Chondrocyte (in vitro differentiated cells): ENCODE measurements around the gene HYAL2. TPM values are rescaled to one million over a fixed set of nuclear protein-coding genes. Genes with fewer than 3 reads are reported as not detected.

Source experiments
- DNase-seq: peaks from one replicate; pipeline ENCODE4 v3.0.0; 2021; ENCODE audit warnings: mixed read lengths, low spot score
- H3K27ac Mint-ChIP-seq: one replicate; pipeline ENCODE4 v1.8.0; 2021; ENCODE audit warnings: mild to moderate bottlenecking, moderate library complexity, mixed read lengths; ENCODE audit not compliant: unreplicated experiment
- H3K27me3 Mint-ChIP-seq: 2 replicates; pipeline ENCODE4 v1.8.0; 2021; ENCODE audit warnings: low read depth, mixed read lengths
- H3K36me3 Mint-ChIP-seq: 2 replicates; pipeline ENCODE4 v1.8.0; 2021; ENCODE audit warnings: low read depth, mixed read lengths
- H3K4me1 Mint-ChIP-seq: 2 replicates; pipeline ENCODE4 v1.8.0; 2021; ENCODE audit warnings: low read depth, mild to moderate bottlenecking, mixed read lengths
- H3K4me3 Mint-ChIP-seq: one replicate; pipeline ENCODE4 v1.8.0; 2021; ENCODE audit warnings: mild to moderate bottlenecking, moderate library complexity, mixed read lengths; ENCODE audit not compliant: unreplicated experiment
- H3K9me3 Mint-ChIP-seq: 2 replicates; pipeline ENCODE4 v1.8.0; 2021; ENCODE audit warnings: low read depth, mixed read lengths
- total RNA-seq: library from RNA; stranded (reverse); gene quantifications from 3 replicates; pipeline ENCODE4 v1.2.1, GENCODE V29; 2021
- TF ChIP-seq, protein P1 (sequence below): fragments of 200-600 bp; sonication (generic); IDR thresholded peaks from 2 replicates; pipeline ENCODE4 v1.5.0; 2021; ENCODE audit warnings: antibody characterized with exemption, mild to moderate bottlenecking, moderate library complexity

HYAL2 gene
- total RNA-seq, 1 donor from 2014 or later: 31.3 TPM

DNA sequence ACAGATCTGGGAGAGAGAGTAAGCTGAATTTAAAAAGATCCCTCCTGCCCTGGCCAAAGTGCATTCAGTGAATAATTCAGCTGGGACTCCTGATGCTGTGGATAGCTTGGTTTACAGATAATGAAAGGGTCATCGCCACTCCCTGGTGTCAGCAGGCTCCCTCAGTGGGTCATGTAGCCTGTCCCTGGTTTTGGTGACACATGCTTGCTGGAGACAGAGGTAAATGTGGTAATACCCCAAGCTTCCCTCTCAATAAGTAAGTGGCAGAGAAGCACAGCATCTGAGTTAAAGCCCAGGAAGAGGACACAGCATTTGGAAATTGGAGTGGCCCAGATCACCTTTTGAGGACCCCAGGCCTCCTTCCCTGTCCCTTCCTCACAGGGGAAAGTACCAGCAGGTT is 34.9 kb upstream of the HYAL2 start:
- no peaks in the 10 kb centered on the region for H3K9me3 Mint-ChIP-seq
- DNase-seq: no peak
- H3K36me3 Mint-ChIP-seq: peaks cover 8% of the 10 kb centered on the region
- peak overlapping the region; percentile 15 for H3K27ac Mint-ChIP-seq
- TF ChIP-seq, protein P1, sequence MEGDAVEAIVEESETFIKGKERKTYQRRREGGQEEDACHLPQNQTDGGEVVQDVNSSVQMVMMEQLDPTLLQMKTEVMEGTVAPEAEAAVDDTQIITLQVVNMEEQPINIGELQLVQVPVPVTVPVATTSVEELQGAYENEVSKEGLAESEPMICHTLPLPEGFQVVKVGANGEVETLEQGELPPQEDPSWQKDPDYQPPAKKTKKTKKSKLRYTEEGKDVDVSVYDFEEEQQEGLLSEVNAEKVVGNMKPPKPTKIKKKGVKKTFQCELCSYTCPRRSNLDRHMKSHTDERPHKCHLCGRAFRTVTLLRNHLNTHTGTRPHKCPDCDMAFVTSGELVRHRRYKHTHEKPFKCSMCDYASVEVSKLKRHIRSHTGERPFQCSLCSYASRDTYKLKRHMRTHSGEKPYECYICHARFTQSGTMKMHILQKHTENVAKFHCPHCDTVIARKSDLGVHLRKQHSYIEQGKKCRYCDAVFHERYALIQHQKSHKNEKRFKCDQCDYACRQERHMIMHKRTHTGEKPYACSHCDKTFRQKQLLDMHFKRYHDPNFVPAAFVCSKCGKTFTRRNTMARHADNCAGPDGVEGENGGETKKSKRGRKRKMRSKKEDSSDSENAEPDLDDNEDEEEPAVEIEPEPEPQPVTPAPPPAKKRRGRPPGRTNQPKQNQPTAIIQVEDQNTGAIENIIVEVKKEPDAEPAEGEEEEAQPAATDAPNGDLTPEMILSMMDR: no peak
- peaks cover 43% of the 10 kb centered on the region for H3K4me1 Mint-ChIP-seq
- peak overlapping the region; percentile 93 for H3K4me3 Mint-ChIP-seq
- no peaks in the 10 kb centered on the region for H3K27me3 Mint-ChIP-seq

DNA sequence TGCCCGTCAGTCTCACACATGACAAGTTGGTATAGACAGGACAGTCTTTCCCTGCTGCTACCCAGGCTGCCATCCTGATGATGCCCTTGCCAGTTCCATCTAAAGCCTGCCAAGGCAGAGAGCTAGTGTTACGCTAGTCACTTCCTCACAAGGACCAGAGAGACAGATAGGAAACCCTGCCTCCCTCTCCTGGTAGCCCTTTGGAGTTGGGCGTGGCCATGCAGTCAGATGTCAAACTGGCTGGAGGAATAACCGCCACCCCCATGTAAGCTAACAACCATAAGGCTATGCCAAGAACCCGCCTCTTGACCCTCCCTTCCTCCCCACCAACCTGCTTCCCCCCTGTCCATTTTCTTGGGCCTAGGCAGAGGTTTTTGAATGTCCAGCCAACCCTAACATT is 34.0 kb upstream of the HYAL2 start:
- no peaks in the 10 kb centered on the region for H3K9me3 Mint-ChIP-seq
- H3K4me3 Mint-ChIP-seq: peak overlapping the region; percentile 93
- no peak for DNase-seq
- peak overlapping the region; percentile 15 for H3K27ac Mint-ChIP-seq
- no peaks in the 10 kb centered on the region for H3K27me3 Mint-ChIP-seq
- TF ChIP-seq, protein P1: no peak
- H3K4me1 Mint-ChIP-seq: peaks cover 49% of the 10 kb centered on the region
- H3K36me3 Mint-ChIP-seq: peaks cover 8% of the 10 kb centered on the region

DNA sequence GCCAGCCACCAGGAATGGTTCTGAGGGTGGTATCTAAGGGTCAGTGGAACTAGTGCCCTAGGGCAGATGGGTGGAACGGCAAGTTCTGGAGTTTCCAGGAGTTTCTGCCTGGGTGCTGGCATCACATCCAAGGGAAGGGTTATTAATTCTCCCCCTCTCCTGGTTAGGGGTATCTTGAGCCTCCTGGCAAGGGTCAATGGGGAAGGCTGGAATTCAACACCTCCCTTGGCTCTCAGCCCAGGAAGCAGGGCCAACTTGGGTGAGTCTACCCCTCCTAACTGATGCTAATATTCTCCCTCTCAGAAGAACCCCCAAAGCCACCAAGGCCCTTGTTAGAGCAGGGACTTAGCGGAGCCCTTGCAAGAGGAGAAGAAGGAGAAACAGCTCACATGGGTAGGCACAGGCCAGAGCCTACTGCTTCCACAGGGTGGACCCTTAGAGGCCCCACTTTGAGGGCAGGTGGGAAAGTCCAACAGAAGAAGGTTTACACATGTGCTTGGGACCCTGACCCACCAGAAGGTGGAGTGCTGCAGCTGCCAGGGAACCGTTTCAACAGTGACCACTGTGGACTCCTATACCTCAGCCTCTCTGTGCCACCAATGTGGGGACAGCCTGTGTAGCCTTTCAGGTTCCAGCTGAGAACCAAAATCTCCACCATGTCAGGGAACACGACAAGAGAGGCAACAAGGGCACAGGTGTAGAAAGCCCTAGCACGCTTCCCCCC is 33.4 kb upstream of the HYAL2 start:
- no peaks in the 10 kb centered on the region for H3K27me3 Mint-ChIP-seq
- H3K36me3 Mint-ChIP-seq: peaks cover 8% of the 10 kb centered on the region
- peak overlapping the region; percentile 93 for H3K4me3 Mint-ChIP-seq
- no peaks in the 10 kb centered on the region for H3K9me3 Mint-ChIP-seq
- DNase-seq: no peak
- peaks cover 54% of the 10 kb centered on the region for H3K4me1 Mint-ChIP-seq
- peak overlapping the region; percentile 17 for H3K27ac Mint-ChIP-seq
- TF ChIP-seq, protein P1: no peak

DNA sequence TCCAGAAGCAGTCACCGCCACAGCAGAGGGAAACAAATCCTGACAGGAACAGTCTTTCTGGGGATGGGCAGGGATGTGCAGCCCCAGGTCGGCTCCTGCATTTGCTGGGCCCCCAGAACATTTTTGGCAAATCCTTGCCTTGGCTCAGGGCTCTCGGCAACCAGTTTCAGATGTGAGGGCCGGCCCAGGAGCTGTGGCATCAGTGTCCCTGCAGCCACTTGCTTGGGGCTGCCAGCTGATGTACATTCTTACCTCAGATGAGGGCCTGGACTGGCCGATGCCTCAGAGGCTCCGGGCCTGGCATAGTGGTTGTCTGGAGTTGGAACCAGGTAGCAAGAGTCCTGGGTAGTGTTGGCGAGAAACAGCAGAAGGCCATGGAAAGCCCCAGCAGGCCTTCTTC is 32.3 kb upstream of the HYAL2 start:
- Mint-ChIP-seq H3K4me3 (no peak overlapping the region), H3K9me3 (no peaks in the 10 kb centered on the region), H3K4me1 (peaks cover 59% of the 10 kb centered on the region), H3K27me3 (no peaks in the 10 kb centered on the region), H3K27ac (peak overlapping the region; percentile 5), H3K36me3 (peaks cover 8% of the 10 kb centered on the region)
- DNase-seq: no peak
- TF ChIP-seq, protein P1: no peak

DNA sequence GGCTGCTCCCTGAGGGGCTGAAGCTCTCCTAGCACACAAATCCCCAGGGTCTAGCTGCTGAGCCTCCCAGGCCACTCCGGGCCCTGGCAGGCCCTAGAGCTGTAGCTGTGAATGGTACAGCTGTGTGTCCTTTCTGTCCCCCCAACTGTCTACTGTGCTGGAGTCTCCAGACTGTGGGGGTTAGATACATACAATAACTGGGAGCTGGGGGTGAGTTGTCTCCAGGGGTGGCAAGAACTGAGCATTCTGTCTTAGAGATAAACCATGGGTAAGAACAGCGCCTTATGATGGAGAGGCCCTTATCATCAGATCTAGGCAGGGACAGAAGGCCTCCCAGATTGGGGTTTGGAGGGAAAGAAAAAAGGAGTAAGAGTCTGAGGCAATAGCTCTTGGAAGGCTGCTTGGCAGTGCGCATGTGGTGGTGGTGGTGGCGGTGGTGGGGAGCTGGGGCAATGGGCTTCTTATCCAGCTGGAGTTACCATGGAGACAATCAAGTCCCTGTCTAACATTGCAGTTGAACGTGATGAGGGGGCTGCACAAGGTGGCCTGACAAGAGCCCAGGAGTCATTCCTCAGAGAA is 31.7 kb upstream of the HYAL2 start:
- no peaks in the 10 kb centered on the region for H3K9me3 Mint-ChIP-seq
- H3K27me3 Mint-ChIP-seq: no peaks in the 10 kb centered on the region
- TF ChIP-seq, protein P1: no peak
- H3K4me1 Mint-ChIP-seq: peaks cover 59% of the 10 kb centered on the region
- peaks cover 8% of the 10 kb centered on the region for H3K36me3 Mint-ChIP-seq
- peak overlapping the region; percentile 59 for H3K27ac Mint-ChIP-seq
- no peak for DNase-seq
- no peak overlapping the region for H3K4me3 Mint-ChIP-seq
